Measurements from ENCODE around the gene GAS7. TPM values are rescaled to one million over a fixed set of nuclear protein-coding genes. Genes with fewer than 3 reads are reported as not detected.
A peak's percentile ranks its signal among the peaks of the same experiment; 100 is the strongest.
"Not testable (repeated sequence)": the region's sequence is repeated elsewhere in the genome, so short reads cannot be mapped to it uniquely, and the experiment has no call there.

Gene GAS7
- total RNA-seq, 2 experiments from 2014 or later = 0.76 to 1.2 TPM

GRCh38 chr17:10016958-10017570, 181.3 kb downstream of the GAS7 start:
- H3K9me3 Mint-ChIP-seq, H3K36me3 Mint-ChIP-seq, H3K27me3 Mint-ChIP-seq, H3K4me1 Mint-ChIP-seq, DNase-seq, H3K4me3 Mint-ChIP-seq, H3K27ac Mint-ChIP-seq: not testable (repeated sequence)

GRCh38 chr17:10013365-10014112, 184.9 kb downstream of the GAS7 start:
- no peaks in the 10 kb centered on the region for H3K36me3 Mint-ChIP-seq
- no peak for DNase-seq
- no peaks in the 10 kb centered on the region for H3K9me3 Mint-ChIP-seq
- H3K4me3 Mint-ChIP-seq = no peak overlapping the region
- H3K4me1 Mint-ChIP-seq = no peaks in the 10 kb centered on the region
- no peaks in the 10 kb centered on the region for H3K27me3 Mint-ChIP-seq
- no peak overlapping the region for H3K27ac Mint-ChIP-seq

GRCh38 chr17:10010752-10011151, 187.7 kb downstream of the GAS7 start:
- DNase-seq = no peak
- Mint-ChIP-seq H3K4me3 (no peak overlapping the region), H3K9me3 (no peaks in the 10 kb centered on the region), H3K4me1 (no peaks in the 10 kb centered on the region), H3K27me3 (no peaks in the 10 kb centered on the region), H3K27ac (no peak overlapping the region), H3K36me3 (no peaks in the 10 kb centered on the region)

DNA sequence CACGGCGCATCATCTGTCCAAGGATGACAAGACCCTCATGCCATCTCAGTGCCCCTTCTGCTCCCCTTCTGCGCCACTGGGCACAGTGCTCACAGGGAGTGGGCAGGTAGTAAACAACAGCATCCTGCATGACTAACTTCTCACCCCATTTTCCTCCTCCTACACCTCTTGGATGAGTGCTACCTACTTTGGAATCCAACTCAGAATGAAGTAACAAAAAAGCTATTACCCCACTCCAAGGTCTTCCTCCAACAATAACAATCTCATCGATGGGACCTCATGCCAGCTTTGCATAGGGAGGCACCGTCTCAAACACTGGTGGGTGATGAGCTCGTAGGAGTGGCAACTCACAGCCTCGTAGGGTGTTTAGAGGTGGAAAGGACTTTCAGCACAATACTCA, 194.7 kb downstream of the GAS7 start:
- no peak overlapping the region for H3K27ac Mint-ChIP-seq
- no peaks in the 10 kb centered on the region for H3K4me1 Mint-ChIP-seq
- no peaks in the 10 kb centered on the region for H3K9me3 Mint-ChIP-seq
- DNase-seq = no peak
- H3K4me3 Mint-ChIP-seq = no peak overlapping the region
- no peaks in the 10 kb centered on the region for H3K36me3 Mint-ChIP-seq
- no peaks in the 10 kb centered on the region for H3K27me3 Mint-ChIP-seq

DNA sequence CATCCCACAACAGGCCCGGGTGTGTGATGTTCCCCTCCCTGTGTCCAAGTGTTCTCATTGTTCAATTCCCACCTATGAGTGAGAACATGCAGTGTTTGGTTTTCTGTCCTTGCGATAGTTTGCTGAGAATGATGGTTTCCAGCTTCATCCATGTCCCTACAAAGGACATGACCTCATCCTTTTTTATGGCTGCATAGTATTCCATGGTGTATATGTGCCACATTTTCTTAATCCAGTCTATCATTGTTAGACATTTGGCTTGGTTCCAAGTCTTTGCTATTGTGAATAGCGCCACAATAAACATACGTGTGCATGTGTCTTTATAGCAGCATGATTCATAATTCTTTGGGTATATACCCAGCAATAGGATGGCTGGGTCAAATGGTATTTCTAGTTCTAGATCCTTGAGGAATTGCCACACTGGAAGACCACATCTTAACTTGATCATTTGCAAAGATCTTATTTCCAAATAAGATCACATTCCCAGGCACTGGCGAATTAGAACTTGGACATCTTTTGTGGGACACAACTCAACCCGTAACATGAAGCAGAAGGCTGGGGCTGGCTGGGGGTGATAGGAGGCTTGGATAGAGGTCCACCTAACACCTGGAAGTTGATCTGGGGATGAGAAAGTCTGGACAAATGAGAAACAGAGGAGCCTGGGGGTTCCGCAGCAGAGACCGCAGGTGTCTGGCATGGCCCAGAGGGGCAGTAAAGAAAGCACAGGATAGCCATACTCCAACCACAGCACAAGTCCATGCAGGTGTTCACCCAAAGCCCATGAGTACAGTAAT, 195.6 kb downstream of the GAS7 start:
- DNase-seq, H3K36me3 Mint-ChIP-seq, H3K4me1 Mint-ChIP-seq, H3K9me3 Mint-ChIP-seq, H3K27me3 Mint-ChIP-seq, H3K27ac Mint-ChIP-seq, H3K4me3 Mint-ChIP-seq: not testable (repeated sequence)

DNA sequence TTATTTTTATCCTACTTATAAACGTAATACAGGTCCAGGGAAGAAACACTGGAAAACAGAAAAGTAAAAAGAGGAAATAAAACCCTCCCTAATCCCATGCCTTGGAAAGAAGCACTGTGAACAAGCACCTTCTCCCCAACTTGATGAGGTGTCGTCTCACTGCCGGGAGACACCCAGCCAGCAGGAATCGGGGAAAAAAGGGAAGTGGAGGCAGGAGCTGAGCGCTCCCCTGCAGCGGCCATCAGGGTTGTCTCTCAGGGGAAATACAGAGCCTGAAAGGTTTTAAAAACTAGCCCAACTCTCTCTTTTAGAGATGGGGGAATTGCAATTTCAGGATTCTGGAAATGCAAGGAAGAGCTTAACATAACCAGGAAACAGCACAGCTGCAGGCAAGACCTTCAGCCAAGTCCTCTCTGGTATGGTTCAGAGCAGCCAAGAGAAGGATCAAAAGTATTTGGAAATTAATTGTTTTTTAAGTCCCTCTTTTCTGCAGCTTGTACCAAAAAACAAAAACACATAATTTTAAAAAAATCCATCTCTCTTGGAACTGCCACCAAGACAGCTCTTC, 197.0 kb downstream of the GAS7 start:
- Mint-ChIP-seq H3K4me3 (no peak overlapping the region), H3K27me3 (no peaks in the 10 kb centered on the region), H3K27ac (no peak overlapping the region), H3K36me3 (no peaks in the 10 kb centered on the region), H3K4me1 (no peaks in the 10 kb centered on the region), H3K9me3 (no peaks in the 10 kb centered on the region)
- no peak for DNase-seq

DNA sequence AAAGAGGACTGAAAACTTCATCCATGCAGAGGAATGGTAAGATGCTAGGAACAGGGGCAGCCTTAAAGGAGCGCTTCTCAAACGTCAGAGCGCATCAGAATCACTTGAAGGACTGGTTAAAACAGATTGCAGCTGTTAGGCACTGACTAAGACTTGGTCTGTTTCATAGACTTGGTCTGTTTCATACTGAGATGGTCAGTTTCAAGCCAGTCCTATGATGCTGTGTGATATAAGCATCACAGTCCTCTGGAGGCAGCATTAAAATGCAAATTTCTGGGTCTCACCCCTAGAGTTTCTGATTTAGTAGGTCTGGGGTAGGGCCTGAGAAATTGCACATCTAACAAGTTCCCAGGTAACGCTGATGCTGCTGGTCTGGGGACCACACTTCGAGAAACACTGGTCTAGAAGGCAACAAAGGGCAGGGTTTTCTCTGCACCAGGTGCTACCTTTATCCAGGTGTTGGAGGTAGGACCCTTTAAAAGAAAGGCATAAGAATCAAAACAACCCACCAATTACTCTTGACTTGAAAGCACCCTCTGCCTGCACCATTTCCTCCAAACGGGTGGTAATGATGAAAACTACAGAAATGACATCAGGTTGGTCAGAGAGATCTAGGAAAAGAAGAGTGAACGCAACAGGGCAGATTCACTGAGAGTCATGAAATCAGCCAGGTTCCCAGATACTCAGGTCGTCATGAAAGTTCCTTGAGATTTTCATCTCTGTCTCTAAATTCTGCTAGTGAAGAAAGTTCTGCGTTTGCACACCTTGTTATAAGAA, 198.3 kb downstream of the GAS7 start:
- H3K9me3 Mint-ChIP-seq = no peaks in the 10 kb centered on the region
- no peaks in the 10 kb centered on the region for H3K36me3 Mint-ChIP-seq
- no peak overlapping the region for H3K4me3 Mint-ChIP-seq
- no peaks in the 10 kb centered on the region for H3K27me3 Mint-ChIP-seq
- no peaks in the 10 kb centered on the region for H3K4me1 Mint-ChIP-seq
- H3K27ac Mint-ChIP-seq = no peak overlapping the region
- no peak for DNase-seq

DNA sequence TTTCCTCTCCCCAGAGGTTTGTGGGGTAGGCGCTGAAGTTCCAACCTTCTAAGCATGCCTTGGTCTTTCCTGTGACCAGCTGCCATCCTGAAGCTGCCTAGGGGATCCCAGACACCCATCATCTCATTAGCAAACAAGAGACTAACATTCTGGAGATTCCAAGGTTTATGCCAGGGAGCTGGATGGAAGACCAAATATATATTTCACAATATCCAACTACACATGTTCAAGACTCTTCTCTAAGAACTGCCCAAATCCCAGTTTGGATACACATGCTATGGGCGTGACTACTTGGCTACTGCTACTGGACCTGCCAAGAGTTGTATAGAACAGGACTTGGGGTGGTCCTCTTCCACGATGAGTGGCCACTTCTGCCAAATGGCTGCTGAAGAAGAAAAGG, 200.3 kb downstream of the GAS7 start:
- H3K9me3 Mint-ChIP-seq = no peaks in the 10 kb centered on the region
- H3K36me3 Mint-ChIP-seq = no peaks in the 10 kb centered on the region
- DNase-seq = no peak
- no peaks in the 10 kb centered on the region for H3K27me3 Mint-ChIP-seq
- H3K4me3 Mint-ChIP-seq = no peak overlapping the region
- H3K4me1 Mint-ChIP-seq = no peaks in the 10 kb centered on the region
- H3K27ac Mint-ChIP-seq = no peak overlapping the region

- no peaks in the 10 kb centered on the region for H3K36me3 Mint-ChIP-seq
- H3K9me3 Mint-ChIP-seq = no peaks in the 10 kb centered on the region
- no peaks in the 10 kb centered on the region for H3K4me1 Mint-ChIP-seq
- H3K27ac Mint-ChIP-seq = no peak overlapping the region
- no peak for DNase-seq
- peaks cover 4% of the 10 kb centered on the region for H3K27me3 Mint-ChIP-seq
- no peak overlapping the region for H3K4me3 Mint-ChIP-seq
Observed at GRCh38 chr17:9994761-9995160, 203.6 kb downstream of the GAS7 start.

DNA sequence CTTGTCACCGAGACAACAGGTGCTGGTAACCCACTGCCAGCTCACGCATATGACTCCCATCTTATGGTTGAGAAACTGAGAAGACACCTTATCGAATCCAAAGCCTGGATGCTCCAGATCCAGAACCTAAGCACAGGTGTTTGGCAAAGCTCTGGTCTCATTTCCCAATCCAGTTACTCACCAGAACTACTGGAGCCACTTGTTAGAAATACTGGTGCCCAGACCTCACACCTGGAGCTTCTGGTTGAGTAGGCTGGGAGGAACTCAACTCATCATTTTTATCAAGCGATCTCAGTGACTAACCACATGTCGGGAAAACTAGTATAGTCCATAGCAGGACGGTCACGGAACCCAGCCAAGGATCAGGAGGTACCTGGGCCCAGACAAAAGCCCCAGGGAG, 206.6 kb downstream of the GAS7 start:
- Mint-ChIP-seq H3K27ac (no peak overlapping the region), H3K36me3 (no peaks in the 10 kb centered on the region), H3K4me1 (no peaks in the 10 kb centered on the region), H3K27me3 (peaks cover 4% of the 10 kb centered on the region), H3K9me3 (peaks cover 4% of the 10 kb centered on the region), H3K4me3 (no peak overlapping the region)
- no peak for DNase-seq

DNA sequence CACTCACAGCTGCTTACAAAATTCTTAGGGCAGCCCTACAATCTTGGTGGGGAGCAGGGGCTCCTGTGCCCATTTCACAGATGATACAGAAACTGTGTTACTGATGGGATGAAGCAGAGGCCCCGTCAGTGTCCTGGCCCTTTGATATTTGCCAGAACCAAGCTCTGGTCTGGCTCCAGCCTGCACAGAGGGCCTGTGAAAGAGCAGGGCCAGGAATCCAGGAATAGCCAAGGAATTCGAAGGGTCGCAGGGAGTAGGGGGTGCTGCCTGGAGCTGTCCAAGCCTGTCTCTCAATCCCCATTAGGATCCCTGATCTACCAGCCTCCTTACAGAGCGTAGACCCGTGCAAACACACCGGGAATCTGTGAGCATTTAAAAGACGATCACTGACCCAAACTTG, 207.1 kb downstream of the GAS7 start:
- Mint-ChIP-seq H3K4me1 (no peaks in the 10 kb centered on the region), H3K36me3 (no peaks in the 10 kb centered on the region), H3K27ac (no peak overlapping the region), H3K9me3 (peaks cover 4% of the 10 kb centered on the region), H3K27me3 (peaks cover 4% of the 10 kb centered on the region), H3K4me3 (no peak overlapping the region)
- DNase-seq = no peak

- H3K27me3 Mint-ChIP-seq = peaks cover 4% of the 10 kb centered on the region
- no peaks in the 10 kb centered on the region for H3K4me1 Mint-ChIP-seq
- DNase-seq = peak; percentile 11
- H3K27ac Mint-ChIP-seq = no peak overlapping the region
- no peak overlapping the region for H3K4me3 Mint-ChIP-seq
- H3K36me3 Mint-ChIP-seq = no peaks in the 10 kb centered on the region
- H3K9me3 Mint-ChIP-seq = peaks cover 4% of the 10 kb centered on the region
Observed at GRCh38 chr17:9987779-9988585, 210.4 kb downstream of the GAS7 start.

DNA sequence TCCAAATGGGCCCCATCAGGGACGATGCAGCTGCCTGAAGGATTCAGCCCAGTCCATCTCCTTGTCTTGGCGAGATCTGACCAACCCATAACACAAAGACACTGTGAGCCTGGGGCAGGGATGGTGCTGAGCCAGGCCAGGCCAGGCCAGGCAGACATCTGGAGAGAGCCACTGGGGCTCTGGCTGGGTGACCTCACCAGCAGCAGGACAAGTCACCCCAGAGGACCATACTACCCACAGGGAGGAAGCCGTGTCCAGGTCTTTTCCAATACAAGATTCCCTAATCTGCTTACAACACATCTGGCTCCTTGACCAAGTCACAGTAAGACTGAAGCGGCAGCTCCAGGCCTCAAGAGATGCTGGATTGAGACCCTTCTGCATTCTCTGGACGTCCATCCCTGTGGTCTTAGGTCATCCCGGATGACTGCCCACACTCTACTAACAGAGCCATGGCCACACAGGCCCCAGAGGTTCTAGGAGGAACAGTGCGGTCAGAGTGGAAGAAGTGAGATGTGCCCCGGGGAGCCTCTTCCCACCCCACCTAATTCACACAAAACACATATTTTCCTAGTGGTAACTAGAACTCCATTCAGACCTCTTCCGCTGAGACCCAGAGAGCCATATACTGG, 211.5 kb downstream of the GAS7 start:
- no peaks in the 10 kb centered on the region for H3K4me1 Mint-ChIP-seq
- H3K36me3 Mint-ChIP-seq = no peaks in the 10 kb centered on the region
- no peak overlapping the region for H3K27ac Mint-ChIP-seq
- no peak overlapping the region for H3K4me3 Mint-ChIP-seq
- no peaks in the 10 kb centered on the region for H3K27me3 Mint-ChIP-seq
- H3K9me3 Mint-ChIP-seq = peaks cover 4% of the 10 kb centered on the region
- no peak for DNase-seq

GRCh38 chr17:9985646-9986045, 212.8 kb downstream of the GAS7 start:
- Mint-ChIP-seq H3K9me3 (peaks cover 4% of the 10 kb centered on the region), H3K4me1 (no peaks in the 10 kb centered on the region), H3K4me3 (no peak overlapping the region), H3K27ac (no peak overlapping the region), H3K27me3 (no peaks in the 10 kb centered on the region), H3K36me3 (no peaks in the 10 kb centered on the region)
- no peak for DNase-seq
